HG02588 (cell line): Measurements from ENCODE around the gene THAP2.
"Not testable (repeated sequence)": the region's sequence is repeated elsewhere in the genome, so short reads cannot be mapped to it uniquely, and the experiment has no call there.

Experiments
- ATAC-seq: cut with Tn5 transposase; IDR thresholded peaks from one replicate; pipeline ENCODE4 v1.9.1; 2021; ENCODE audit warnings: mild to moderate bottlenecking, moderate library complexity; ENCODE audit not compliant: unreplicated experiment

Gene THAP2

DNA sequence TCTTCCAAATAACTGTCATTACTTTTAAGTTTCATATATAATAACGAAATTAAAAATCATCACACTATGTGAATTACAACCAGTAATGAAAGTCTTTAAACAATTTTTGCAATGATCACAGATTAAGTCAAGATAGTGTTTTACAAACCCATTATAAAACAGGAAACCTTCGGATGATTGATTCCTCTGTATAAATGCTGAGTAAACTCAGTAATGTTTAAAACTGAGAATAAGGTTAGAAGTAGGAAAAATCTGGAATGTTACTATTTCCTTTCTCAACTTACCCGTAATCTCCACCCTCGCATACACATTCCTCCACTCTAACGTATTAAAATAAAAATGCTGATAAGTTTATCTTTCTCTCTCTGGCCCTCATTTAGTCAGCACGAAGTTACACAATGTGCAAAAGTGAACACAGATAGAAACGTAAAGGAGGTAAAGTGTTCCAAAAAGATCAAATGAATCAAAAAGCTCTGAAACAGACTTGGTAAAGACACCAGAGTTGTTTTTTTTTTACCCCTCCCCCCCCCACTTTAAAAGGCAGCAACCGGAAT lies 2.0 kb upstream of the THAP2 start:
- no peak for ATAC-seq

DNA sequence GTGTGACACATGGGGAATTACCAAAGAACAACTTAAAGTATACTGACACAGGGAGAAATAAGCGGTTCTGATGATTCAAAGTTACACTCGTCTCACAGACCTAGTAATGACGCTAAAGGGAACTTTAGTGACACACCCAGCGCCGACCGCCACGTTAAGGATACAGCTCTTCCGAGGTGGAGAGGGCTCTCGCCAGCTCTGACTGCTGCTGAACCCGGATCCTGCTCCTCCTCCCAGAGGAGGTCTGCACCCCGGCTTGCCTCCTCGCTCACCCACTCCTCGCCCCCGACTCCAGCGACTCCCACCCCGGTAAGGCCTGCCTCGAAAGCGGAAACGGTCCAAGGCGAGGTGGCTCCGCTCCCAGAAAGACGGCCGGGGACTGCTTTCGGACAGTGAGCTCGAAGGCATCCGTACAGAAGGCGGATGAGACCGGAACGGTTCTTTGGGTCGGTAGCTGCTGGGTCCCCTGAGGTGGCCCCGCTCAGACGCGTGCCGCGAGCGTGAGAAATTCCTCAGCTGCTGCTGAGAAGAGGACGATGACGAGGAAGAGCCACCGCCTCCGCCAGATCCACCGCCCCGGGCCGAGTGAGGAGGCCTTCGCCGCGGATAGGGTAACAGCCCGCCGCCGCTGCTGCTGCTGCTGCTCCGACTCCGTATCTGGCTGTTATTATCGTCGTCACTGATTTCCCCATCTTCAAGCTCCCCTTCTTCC lies 1.1 kb upstream of the THAP2 start:
- ATAC-seq: peak; percentile 26

GRCh38 chr12:71664411-71665089 lies 449 bp downstream of the THAP2 start:
- no peak for ATAC-seq

DNA sequence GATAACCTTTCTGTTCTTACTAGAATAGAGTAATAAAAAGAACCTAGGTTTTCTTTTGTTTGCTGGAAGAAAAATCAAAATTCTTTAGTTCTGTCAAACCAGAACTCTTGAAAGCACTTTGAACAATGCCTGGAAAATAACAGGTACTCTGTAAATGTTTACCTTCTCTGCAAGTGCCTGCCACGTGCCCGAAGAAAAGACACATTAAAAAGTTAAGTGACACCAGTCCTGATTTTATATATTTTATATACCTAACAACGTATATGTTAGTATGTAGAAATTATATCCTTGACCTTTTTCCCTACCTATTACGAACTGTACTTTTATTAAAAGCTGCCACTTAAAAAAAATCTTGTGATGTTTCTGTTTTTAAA lies 976 bp downstream of the THAP2 start:
- ATAC-seq: no peak

- ATAC-seq: no peak
Observed at GRCh38 chr12:71666259-71666658, 2.2 kb downstream of the THAP2 start.

DNA sequence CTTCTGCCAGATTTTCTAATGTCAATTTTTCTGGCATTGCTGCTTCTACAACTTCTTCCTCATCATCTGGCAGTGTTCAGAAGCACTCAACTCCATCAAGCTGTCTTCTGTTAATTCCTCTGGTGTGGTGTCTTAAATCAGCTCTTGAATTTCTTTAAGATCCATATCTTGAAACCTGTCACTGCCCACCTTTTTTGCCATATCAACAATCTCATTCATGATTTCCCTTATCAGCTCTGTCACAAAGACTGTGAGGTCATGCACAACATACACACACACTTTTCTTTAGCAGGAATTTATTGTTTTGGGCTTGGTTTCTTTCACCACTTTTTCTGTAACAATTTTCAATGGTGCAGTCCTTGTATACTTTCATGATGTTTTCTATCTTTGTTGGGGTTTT lies 7.2 kb downstream of the THAP2 start:
- ATAC-seq: no peak

- no peak for ATAC-seq
Observed at GRCh38 chr12:71671816-71672215, 7.7 kb downstream of the THAP2 start.

- ATAC-seq: no peak
Observed at GRCh38 chr12:71682466-71682865, 18.4 kb downstream of the THAP2 start.

DNA sequence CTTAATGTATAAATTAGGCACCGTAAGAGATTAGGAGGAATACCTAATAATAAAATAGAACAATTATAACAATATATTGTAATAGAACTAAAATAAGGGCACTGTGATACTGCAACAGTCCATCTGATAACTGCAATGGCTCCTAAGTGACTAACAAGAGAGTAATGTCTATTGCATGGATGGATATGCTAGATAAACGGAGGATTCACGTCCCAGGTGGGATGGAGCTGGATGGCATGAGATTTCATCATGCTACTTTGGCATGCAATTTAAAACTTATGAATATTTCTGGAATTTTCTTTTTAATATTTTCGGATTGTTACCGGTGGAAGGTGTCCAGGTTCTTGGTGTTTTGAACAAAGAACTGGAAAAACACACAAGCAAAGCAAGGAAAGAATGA lies 19.5 kb downstream of the THAP2 start:
- no peak for ATAC-seq

- no peak for ATAC-seq
Observed at GRCh38 chr12:71684081-71684480, 20.0 kb downstream of the THAP2 start.

DNA sequence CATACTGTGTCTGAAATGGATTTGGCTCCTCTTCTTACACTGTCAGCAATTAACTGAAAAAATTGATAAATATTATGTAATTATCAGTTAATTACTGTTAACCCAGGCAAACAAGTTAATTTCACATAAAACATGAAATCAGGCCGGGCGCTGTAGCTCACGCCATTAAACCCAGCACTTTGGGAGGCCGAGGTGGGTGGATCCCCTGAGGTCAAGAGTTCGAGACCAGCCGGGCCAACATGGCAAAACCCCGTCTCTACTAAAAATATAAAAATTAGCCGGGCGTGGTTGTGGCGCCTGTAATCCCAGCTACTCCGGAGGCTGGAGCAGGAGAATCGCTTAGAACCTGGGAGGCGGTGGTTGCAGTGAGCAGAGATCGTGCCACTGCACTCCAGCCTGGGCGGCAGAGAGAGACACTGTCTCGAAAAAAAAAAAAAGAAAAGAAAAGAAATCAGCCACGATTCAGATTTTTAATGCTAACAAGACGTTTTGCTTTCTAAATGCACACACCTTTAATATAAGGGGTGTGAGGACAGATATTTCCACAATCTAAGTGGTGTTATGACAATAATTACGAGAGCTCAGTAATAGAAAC lies 21.3 kb downstream of the THAP2 start:
- no peak for ATAC-seq

- ATAC-seq: peak; percentile 90
Observed at GRCh38 chr12:71685914-71686657, 22.0 kb downstream of the THAP2 start, which contains the start of gene TMEM19. Gene TMEM19, plus strand, starts transcription at chr12:71686082. Its CDS starts 599 bp downstream, at chr12:71686681.

DNA sequence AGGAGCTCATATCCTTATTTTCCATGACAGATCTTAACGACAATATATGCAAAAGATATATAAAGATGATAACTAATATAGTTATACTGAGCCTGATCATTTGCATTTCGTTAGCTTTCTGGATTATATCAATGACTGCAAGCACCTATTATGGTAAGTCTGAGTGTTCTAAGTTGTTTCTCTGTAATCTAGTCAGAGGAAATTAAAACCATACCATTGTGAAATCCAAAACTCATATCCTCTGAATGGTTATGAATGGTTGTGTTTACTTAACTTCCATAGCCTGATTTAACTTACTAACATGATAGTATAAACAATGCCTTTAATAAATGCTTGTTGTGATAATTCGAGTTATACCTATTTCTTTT lies 22.5 kb downstream of the THAP2 start:
- ATAC-seq: no peak

DNA sequence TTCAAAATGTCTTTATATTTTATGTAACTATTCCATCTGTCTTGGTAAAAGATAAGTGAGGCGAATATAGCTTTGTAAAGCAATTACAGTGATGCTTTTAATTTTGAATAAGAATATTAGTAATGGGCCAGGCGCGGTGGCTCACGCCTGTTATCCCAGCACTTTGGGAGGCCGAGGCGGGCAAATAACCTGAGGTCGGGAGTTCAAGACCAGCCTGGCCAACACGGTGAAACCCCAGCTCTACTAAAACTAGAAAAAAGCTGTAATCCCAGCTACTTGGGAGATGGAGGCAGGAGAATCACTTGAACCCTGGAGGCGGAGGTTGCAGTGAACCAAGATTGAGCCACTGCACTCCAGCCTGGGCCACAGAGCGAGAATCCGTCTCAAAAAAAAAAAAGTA lies 23.1 kb downstream of the THAP2 start:
- not testable (repeated sequence) for ATAC-seq

GRCh38 chr12:71688961-71689570 lies 25.0 kb downstream of the THAP2 start:
- ATAC-seq: no peak

GRCh38 chr12:71691504-71692129 lies 27.5 kb downstream of the THAP2 start:
- ATAC-seq: no peak

DNA sequence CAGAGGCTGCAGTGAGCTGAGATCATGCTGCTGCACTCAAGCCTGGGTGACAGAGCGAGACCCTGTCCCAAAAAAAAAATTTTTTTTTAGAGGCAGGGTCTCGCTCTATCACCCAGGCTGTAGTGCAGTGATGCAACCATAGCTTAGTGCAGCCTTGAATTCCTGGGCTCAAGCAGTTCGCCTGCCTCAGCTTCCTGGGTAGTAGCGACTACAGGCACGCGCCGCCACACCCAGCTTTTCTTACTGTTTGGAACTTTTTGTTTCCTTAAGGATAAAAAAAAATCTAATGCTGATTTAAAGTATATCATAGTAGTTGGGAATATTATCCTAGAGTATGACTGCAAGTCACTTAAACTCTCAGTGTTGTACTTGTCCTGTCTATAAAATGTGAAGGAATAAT lies 29.0 kb downstream of the THAP2 start:
- ATAC-seq: no peak

GRCh38 chr12:71693651-71694050 lies 29.6 kb downstream of the THAP2 start:
- peak; percentile 6 for ATAC-seq

- peak; percentile 92 for ATAC-seq
Observed at GRCh38 chr12:71694099-71694820, 30.2 kb downstream of the THAP2 start.

- no peak for ATAC-seq
Observed at GRCh38 chr12:71695782-71696181, 31.7 kb downstream of the THAP2 start.
